BE2C (cell line): ENCODE results near the gene TSPAN18.

Experiments
- DNase-seq: peaks from one replicate; pipeline ENCODE4 v3.0.0-alpha.2; 2020
- H3K27me3 ChIP-seq: fragments of 250-450 bp; sonication (Bioruptor Pico); 2 replicates; pipeline ENCODE4 v1.5.1; 2020; ENCODE audit warnings: mild to moderate bottlenecking
- H3K36me3 ChIP-seq: fragments of 250-450 bp; sonication (Bioruptor Pico); 2 replicates; pipeline ENCODE4 v1.5.1; 2020; ENCODE audit warnings: mild to moderate bottlenecking
- H3K4me1 ChIP-seq: fragments of 250-450 bp; sonication (Bioruptor Pico); 2 replicates; pipeline ENCODE4 v1.5.1; 2020
- H3K4me3 ChIP-seq: 2 replicates; pipeline ENCODE4 v1.5.1; 2011; ENCODE audit warnings: low read depth, low read length
- H3K9me3 ChIP-seq: fragments of 250-450 bp; sonication (Bioruptor Pico); 2 replicates; pipeline ENCODE4 v1.5.1; 2020
- CTCF ChIP-seq: IDR thresholded peaks from 2 replicates; pipeline ENCODE4 v1.5.1; 2012; ENCODE audit warnings: mild to moderate bottlenecking, low read depth, low read length

TSPAN18 gene

GRCh38 chr11:44743326-44743725 is 16.6 kb downstream of the TSPAN18 start:
- Histone ChIP-seq H3K4me3 (no peak overlapping the region), H3K27me3 (no peaks in the 10 kb centered on the region), H3K36me3 (no peaks in the 10 kb centered on the region), H3K4me1 (peaks cover 16% of the 10 kb centered on the region; the same call in 1 of the 2 replicates), H3K9me3 (no peaks in the 10 kb centered on the region)
- TF ChIP-seq CTCF, result no peak
- DNase-seq, result no peak

GRCh38 chr11:44743959-44744557 is 17.3 kb downstream of the TSPAN18 start:
- H3K27me3 ChIP-seq, result no peaks in the 10 kb centered on the region

GRCh38 chr11:44746894-44747293 is 20.1 kb downstream of the TSPAN18 start:
- DNase-seq, result no peak
- H3K9me3 ChIP-seq, result no peaks in the 10 kb centered on the region
- H3K4me1 ChIP-seq, result peaks cover 16% of the 10 kb centered on the region; the same call in 1 of the 2 replicates
- no peak overlapping the region for H3K4me3 ChIP-seq
- no peaks in the 10 kb centered on the region for H3K36me3 ChIP-seq
- no peak for TF ChIP-seq CTCF
- H3K27me3 ChIP-seq, result no peaks in the 10 kb centered on the region

More at GRCh38 chr11:44743959-44744557, 17.3 kb downstream of the TSPAN18 start:
- Histone ChIP-seq H3K4me1 (peaks cover 16% of the 10 kb centered on the region; the same call in 1 of the 2 replicates), H3K36me3 (no peaks in the 10 kb centered on the region), H3K4me3 (no peak overlapping the region), H3K9me3 (no peaks in the 10 kb centered on the region)
- no peak for TF ChIP-seq CTCF
- DNase-seq, result no peak

GRCh38 chr11:44747316-44747715 is 20.6 kb downstream of the TSPAN18 start:
- Histone ChIP-seq H3K4me3 (no peak overlapping the region), H3K4me1 (peaks cover 16% of the 10 kb centered on the region; the same call in 1 of the 2 replicates), H3K27me3 (no peaks in the 10 kb centered on the region), H3K36me3 (no peaks in the 10 kb centered on the region), H3K9me3 (no peaks in the 10 kb centered on the region)
- no peak for DNase-seq
- no peak for TF ChIP-seq CTCF

- Histone ChIP-seq H3K4me1 (peaks cover 16% of the 10 kb centered on the region; the same call in 1 of the 2 replicates), H3K4me3 (no peak overlapping the region), H3K36me3 (no peaks in the 10 kb centered on the region), H3K27me3 (no peaks in the 10 kb centered on the region), H3K9me3 (no peaks in the 10 kb centered on the region)
- no peak for TF ChIP-seq CTCF
- no peak for DNase-seq
Measured at GRCh38 chr11:44747836-44748235, 21.1 kb downstream of the TSPAN18 start.

- no peaks in the 10 kb centered on the region for H3K27me3 ChIP-seq
- peaks cover 17% of the 10 kb centered on the region for H3K4me1 ChIP-seq
- TF ChIP-seq CTCF, result no peak
- H3K4me3 ChIP-seq, result no peak overlapping the region
- DNase-seq, result no peak
- no peaks in the 10 kb centered on the region for H3K9me3 ChIP-seq
- no peaks in the 10 kb centered on the region for H3K36me3 ChIP-seq
Measured at GRCh38 chr11:44748606-44749005, 21.8 kb downstream of the TSPAN18 start.
